ENCODE measurements around the gene NR4A1.

DNA sequence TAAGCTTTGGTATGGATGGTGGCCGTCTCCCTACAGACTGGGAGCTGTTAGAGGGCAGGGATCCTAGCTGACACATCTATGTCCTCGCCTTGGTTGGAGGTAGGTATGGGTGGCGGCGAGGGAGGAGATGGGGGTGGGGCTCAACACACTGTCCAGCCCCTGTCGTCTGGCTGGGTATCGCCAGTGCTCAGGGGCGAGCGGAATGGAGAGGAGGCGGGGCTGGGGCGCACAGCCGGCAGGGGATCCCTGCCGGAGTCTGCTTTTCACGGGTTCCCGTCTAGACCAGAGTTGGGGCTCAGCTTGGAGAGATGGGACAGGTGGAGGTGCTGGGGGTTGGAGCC lies 28.4 kb upstream of the NR4A1 start:
- TF ChIP-seq POLR2A (IDR thresholded peaks at IDR 0.05; ENCODE audit: low read depth, low read length) (no peak), POLR2AphosphoS5 (IDR thresholded peaks at IDR 0.05; ENCODE audit: low read depth, low read length) (no peak)

Measured in GM12891 (cell line).